Brain microvascular endothelial cell (primary cell): ENCODE results near the gene GRID1.
"Not testable (repeated sequence)": the region's sequence is repeated elsewhere in the genome, so short reads cannot be mapped to it uniquely, and the experiment has no call there.

Source experiments
- DNase-seq: peaks from one replicate; pipeline ENCODE4 v3.0.0-alpha.2; 2020
- H3K27ac ChIP-seq: fragments of 250-450 bp; sonication (Bioruptor Pico); 2 replicates; pipeline ENCODE4 v1.5.1; 2020; ENCODE audit warnings: mild to moderate bottlenecking, moderate library complexity
- H3K27me3 ChIP-seq: fragments of 250-450 bp; sonication (Bioruptor Pico); replicated peaks from 2 replicates; pipeline ENCODE4 v1.5.1; 2020; ENCODE audit warnings: mild to moderate bottlenecking
- H3K36me3 ChIP-seq: fragments of 250-450 bp; sonication (Bioruptor Pico); replicated peaks from 2 replicates; pipeline ENCODE4 v1.5.1; 2020; ENCODE audit warnings: mild to moderate bottlenecking
- H3K4me3 ChIP-seq: 2 replicates; pipeline ENCODE4 v1.5.1; 2011; ENCODE audit warnings: low read depth, mild to moderate bottlenecking, control low read depth, low read length, moderate library complexity
- in situ Hi-C: cut with HindIII; loops from 2 replicates; pipeline ENCODE4 v1.10.0; 2017; ENCODE audit warnings: low sequenced_read_pairs, low pct_ligation_motif_present
- TF ChIP-seq, protein P1 (sequence below): IDR thresholded peaks from 2 replicates; pipeline ENCODE4 v1.5.1; 2011; ENCODE audit warnings: low read depth, mild to moderate bottlenecking, moderate library complexity, low read length, control low read depth, inconsistent platforms; ENCODE audit errors: missing control alignments

The GRID1 gene

DNA sequence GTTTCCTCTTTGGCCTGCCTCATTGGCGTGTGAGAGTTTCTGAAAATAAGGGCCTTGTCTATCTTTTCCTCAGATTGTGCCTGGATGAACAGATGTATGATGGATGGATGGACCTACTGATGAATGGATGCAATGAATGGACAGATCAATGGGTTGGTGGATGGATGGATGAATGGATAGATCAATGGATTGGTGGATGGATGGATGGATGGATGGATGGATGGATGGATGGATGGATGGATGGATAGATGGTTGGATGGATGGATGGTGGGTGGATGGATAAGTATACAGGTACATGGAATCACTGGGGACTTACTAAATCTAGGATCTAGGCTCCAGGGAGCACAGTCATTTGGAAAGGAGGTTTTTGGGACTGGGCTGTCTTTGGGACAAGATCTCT, 331.9 kb downstream of the GRID1 start:
- TF ChIP-seq, protein P1, sequence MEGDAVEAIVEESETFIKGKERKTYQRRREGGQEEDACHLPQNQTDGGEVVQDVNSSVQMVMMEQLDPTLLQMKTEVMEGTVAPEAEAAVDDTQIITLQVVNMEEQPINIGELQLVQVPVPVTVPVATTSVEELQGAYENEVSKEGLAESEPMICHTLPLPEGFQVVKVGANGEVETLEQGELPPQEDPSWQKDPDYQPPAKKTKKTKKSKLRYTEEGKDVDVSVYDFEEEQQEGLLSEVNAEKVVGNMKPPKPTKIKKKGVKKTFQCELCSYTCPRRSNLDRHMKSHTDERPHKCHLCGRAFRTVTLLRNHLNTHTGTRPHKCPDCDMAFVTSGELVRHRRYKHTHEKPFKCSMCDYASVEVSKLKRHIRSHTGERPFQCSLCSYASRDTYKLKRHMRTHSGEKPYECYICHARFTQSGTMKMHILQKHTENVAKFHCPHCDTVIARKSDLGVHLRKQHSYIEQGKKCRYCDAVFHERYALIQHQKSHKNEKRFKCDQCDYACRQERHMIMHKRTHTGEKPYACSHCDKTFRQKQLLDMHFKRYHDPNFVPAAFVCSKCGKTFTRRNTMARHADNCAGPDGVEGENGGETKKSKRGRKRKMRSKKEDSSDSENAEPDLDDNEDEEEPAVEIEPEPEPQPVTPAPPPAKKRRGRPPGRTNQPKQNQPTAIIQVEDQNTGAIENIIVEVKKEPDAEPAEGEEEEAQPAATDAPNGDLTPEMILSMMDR, result no peak
- no peak for DNase-seq
- in situ Hi-C loops, result no loop called here

DNA sequence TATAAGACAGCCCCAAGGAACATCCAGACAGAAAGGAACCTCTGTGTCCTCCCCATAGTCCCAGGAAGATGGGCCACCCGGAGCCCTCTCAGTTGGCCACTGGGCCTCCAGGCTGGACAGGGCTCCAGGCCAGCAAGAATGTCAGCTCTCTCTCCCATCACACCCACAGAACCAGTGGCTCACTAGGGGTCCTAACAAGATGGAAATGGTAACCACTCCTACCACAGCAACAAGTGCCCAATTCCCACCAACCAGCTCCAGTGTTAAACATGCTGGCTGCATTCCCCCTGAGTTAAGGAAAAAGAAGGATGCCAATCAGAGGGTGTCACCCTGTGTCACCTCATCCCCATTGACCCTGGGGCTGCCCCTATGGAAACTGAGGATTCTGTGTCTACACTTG, 333.0 kb downstream of the GRID1 start:
- TF ChIP-seq, protein P1, result no peak
- DNase-seq, result no peak
- no peaks in the 10 kb centered on the region for H3K36me3 ChIP-seq
- no peaks in the 10 kb centered on the region for H3K27me3 ChIP-seq
- H3K27ac ChIP-seq, result no peak overlapping the region
- in situ Hi-C loops, result no loop called here
- H3K4me3 ChIP-seq, result no peak overlapping the region

More for the DNA sequence above, 331.9 kb downstream of the GRID1 start:
- Histone ChIP-seq H3K27ac (no peak overlapping the region), H3K27me3 (no peaks in the 10 kb centered on the region), H3K36me3 (no peaks in the 10 kb centered on the region), H3K4me3 (no peak overlapping the region)

DNA sequence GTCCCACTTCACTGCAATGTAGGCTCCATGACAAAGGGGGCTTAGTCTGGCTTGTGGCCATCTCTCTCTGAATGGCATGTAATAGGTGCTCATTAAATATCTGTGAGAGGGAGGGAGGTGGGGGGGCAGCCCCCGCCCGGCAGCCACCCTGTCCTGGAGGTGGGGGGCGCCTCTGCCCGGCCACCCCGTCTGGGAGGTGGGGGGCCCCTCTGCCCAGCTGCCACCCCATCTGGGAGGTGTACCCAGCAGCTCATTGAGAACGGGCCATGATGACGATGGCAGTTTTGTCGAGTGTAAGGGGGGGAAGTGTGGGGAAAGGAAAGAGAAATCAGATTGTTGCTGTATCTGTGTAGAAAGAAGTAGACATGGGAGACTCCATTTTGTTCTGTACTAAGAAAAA, 334.5 kb downstream of the GRID1 start:
- in situ Hi-C loops, result not testable (repeated sequence)

DNA sequence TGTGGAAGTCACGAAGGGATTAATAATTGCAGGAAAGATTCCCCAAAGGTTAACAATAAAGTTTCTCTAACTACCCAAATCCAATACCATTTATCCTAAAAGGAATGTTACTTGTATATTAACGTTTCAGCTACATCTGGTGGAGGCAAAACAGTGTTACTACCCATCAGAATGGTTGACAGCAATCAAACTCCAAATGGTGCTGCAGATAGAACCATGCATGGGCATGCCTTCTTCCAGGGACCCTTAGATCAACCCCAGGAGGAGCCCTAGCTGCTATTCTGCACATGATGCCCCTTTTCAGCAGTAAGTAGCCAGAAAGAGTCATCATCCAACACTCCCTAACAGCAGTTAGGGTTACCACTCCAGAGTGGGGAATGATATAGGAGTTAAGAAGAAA, 336.3 kb downstream of the GRID1 start:
- in situ Hi-C loops, result no loop called here
- H3K27ac ChIP-seq, result no peak overlapping the region
- TF ChIP-seq, protein P1, result no peak
- no peak for DNase-seq
- no peak overlapping the region for H3K4me3 ChIP-seq
- no peaks in the 10 kb centered on the region for H3K36me3 ChIP-seq
- H3K27me3 ChIP-seq, result no peaks in the 10 kb centered on the region

More for the DNA sequence above, 334.5 kb downstream of the GRID1 start:
- H3K27me3 ChIP-seq, H3K27ac ChIP-seq, H3K36me3 ChIP-seq, H3K4me3 ChIP-seq, DNase-seq: not testable (repeated sequence)

DNA sequence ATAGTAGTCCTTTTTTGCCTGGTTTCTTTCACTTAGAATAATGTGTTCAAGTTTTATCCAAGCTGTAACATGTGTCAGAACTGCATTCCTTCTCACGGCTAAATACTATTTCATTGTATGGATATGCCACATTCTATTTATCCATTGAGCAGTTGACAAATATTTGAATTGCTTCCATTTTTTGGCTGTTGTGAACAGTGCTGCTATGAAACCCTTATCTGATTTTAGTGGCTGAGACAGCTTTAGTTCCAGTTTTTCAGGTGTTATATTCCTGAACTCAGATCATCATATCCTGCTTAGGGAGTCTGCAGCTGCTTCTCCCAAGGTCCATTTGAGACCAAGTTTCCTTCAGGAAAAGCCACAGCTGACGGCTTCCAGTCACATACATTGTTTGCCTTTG, 339.2 kb downstream of the GRID1 start:
- no peak overlapping the region for H3K27ac ChIP-seq
- H3K4me3 ChIP-seq, result no peak overlapping the region
- H3K36me3 ChIP-seq, result no peaks in the 10 kb centered on the region
- no peak for DNase-seq
- TF ChIP-seq, protein P1, result no peak
- H3K27me3 ChIP-seq, result no peaks in the 10 kb centered on the region
- in situ Hi-C loops, result no loop called here

DNA sequence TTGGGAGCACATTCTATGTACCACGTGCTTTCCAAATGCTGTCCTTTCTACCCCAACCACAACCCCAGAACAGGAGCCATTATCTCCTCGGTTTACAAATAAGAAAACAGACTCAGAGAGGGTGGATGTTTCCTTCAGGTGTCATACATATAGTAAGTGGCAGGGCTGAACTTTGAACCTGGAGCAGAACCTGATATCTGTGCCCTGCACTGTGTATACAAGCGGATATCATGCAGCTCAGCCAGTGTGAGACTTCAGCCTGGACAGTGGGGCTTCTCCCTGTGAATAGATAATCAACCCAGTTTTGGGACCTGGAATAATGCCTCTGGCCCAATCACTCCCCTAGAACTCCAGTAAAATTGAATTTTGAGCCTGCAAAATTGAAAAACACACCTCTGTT, 341.1 kb downstream of the GRID1 start:
- no peaks in the 10 kb centered on the region for H3K36me3 ChIP-seq
- in situ Hi-C loops, result no loop called here
- DNase-seq, result no peak

More for the DNA sequence above, 341.1 kb downstream of the GRID1 start:
- TF ChIP-seq, protein P1, result no peak
- Histone ChIP-seq H3K27me3 (no peaks in the 10 kb centered on the region), H3K27ac (no peak overlapping the region), H3K4me3 (no peak overlapping the region)
